NOMO-1 treated with DMSO at 0.1 percent for 48 hours (cell line): ENCODE results near the gene MAST3.

Experiments
- DNase-seq: peaks from one replicate; lab custom pipeline; 2025; ENCODE audit not compliant: unreplicated experiment; lab: John Stamatoyannopoulos, UW

Gene MAST3

GRCh38 chr19:18110609-18111232 lies 13.1 kb downstream of the MAST3 start:
- no peak for DNase-seq

- DNase-seq: peak; percentile 63
Measured at GRCh38 chr19:18112989-18113478, 15.5 kb downstream of the MAST3 start.

GRCh38 chr19:18113827-18114226 lies 16.2 kb downstream of the MAST3 start:
- DNase-seq: no peak

- no peak for DNase-seq
Measured at GRCh38 chr19:18114483-18114882, 16.9 kb downstream of the MAST3 start.

- no peak for DNase-seq
Measured at GRCh38 chr19:18117364-18117691, 19.8 kb downstream of the MAST3 start.

- DNase-seq: peak; percentile 76
Measured at GRCh38 chr19:18117692-18118378, 20.3 kb downstream of the MAST3 start.

GRCh38 chr19:18118420-18119012 lies 20.9 kb downstream of the MAST3 start:
- DNase-seq: no peak

GRCh38 chr19:18119013-18119716 lies 21.6 kb downstream of the MAST3 start:
- no peak for DNase-seq

- DNase-seq: no peak
Measured at GRCh38 chr19:18119717-18120105, 22.1 kb downstream of the MAST3 start.

- DNase-seq: no peak
Measured at GRCh38 chr19:18120127-18120526, 22.5 kb downstream of the MAST3 start.

- no peak for DNase-seq
Measured at GRCh38 chr19:18121166-18121565, 23.6 kb downstream of the MAST3 start.

- no peak for DNase-seq
Measured at GRCh38 chr19:18122424-18122823, 24.8 kb downstream of the MAST3 start.

GRCh38 chr19:18122860-18123795 lies 25.6 kb downstream of the MAST3 start:
- no peak for DNase-seq

GRCh38 chr19:18123819-18124218 lies 26.2 kb downstream of the MAST3 start:
- no peak for DNase-seq

GRCh38 chr19:18126097-18126496 lies 28.5 kb downstream of the MAST3 start:
- no peak for DNase-seq

GRCh38 chr19:18128044-18128443 lies 30.5 kb downstream of the MAST3 start:
- DNase-seq: peak; percentile 61

GRCh38 chr19:18128805-18129204 lies 31.2 kb downstream of the MAST3 start:
- no peak for DNase-seq

GRCh38 chr19:18130523-18131242 lies 33.1 kb downstream of the MAST3 start:
- no peak for DNase-seq

- no peak for DNase-seq
Measured at GRCh38 chr19:18131841-18132596, 34.4 kb downstream of the MAST3 start.
